Suprapubic skin (tissue), 3 donors: ENCODE measurements around the gene CSKMT.

ENCODE experiments used
- CTCF ChIP-seq, 2 donors: fragments of 200-600 bp in 1 of 2; fragments of 450-650 bp in 1 of 2; sonication (generic) in 1 of 2; IDR thresholded peaks; one replicate each; pipeline ENCODE4 v1.5.1; 2016 to 2019; ENCODE audit warnings: antibody characterized with exemption in 2 of 2, mild to moderate bottlenecking in 1 of 2, moderate library complexity in 1 of 2
- EP300 ChIP-seq: sonication (generic); formaldehyde crosslinking; IDR thresholded peaks from one replicate; pipeline ENCODE4 v1.6.1; 2017; ENCODE audit warnings: antibody characterized with exemption
- POLR2A ChIP-seq, 2 donors: fragments of 450-650 bp; IDR thresholded peaks; one replicate each; pipeline ENCODE4 v1.6.1; 2017; ENCODE audit warnings: antibody characterized with exemption in 2 of 2, mild to moderate bottlenecking in 2 of 2, moderate library complexity in 2 of 2

- TF ChIP-seq POLR2A (IDR thresholded peaks at IDR 0.05) (no peak), CTCF (IDR thresholded peaks at IDR 0.05) (no peak), EP300 (no peak)
Observed at GRCh38 chr11:62664405-62665074, 572 bp upstream of the CSKMT start.
